Measurements from ENCODE around the gene DCDC2C. TPM values are rescaled to one million over a fixed set of nuclear protein-coding genes. Genes with fewer than 3 reads are reported as not detected.

DCDC2C gene, protein sequence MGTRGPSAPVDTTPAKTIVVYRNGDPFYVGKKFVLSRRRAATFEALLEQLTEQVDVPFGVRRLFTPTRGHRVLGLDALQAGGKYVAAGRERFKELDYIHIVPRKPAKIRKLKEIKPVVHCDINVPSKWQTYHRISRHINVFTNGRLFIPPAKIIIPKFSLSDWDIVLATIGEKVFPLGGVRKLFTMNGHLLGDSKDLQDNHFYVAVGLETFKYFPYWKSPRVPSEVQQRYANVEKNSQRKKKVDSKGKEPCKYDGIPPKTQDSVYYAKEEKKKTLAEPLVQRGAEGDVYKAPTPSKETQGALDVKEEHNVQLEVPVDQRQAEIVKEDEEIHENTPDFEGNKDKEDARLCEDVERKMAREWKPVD
- total RNA-seq (not detected in 2 replicates), polyA plus RNA-seq (not detected in 2 replicates), polyA minus RNA-seq (not detected in 2 replicates), Bru-seq, nascent RNA (not detected), BruChase-seq, experiment 1, labeled RNA remaining after a 6-hour chase (percentile 1 among the genes with signal in this experiment), BruChase-seq, experiment 2, labeled RNA remaining after a 2-hour chase (percentile 2 among the genes with signal in this experiment)
- not detected in 2 replicates for polyA plus RNA-seq (2011; cell fraction: cytosol; rRNA removed)
- not detected in 2 replicates for polyA plus RNA-seq (2011; cell fraction: nucleus; rRNA removed)
- not detected in 2 replicates for polyA plus RNA-seq (2012)
- not detected for polyA minus RNA-seq (2011; cell fraction: cytosol; rRNA and poly(A)+ RNA removed)
- polyA minus RNA-seq (2011; cell fraction: nucleus; rRNA and poly(A)+ RNA removed) = not detected in 2 replicates
- long read RNA-seq = 0 reads

DNA sequence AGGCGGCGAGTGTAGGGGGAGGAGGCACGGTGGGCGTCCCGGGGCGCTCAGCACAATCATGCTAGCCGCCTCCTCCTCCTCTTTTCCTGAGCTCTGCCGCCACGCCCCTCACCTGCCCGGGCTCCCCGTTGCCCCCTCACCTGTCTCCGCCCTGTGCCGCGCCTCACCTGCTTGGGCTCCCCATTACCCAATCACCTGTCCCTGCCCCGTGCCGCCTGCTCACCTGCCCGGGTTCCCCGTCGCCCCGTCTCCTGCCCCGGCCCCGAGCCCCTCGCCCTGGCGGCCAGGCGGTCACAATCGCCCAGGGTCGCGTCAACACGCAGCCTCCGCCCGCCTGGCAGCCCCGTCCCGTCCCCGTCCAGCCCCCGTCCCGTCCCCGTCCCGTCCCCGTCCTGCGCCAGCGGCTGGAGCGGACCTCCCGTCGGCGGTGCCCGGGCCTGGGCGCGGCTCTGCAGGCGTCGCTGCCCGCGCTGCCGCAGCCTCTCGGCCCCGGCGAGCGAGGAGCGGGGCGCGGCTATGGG, at the start of gene DCDC2C:
Gene DCDC2C (plus strand): TSS at position 340 of the 521 bp plus-strand sequence. CDS start 177 bp downstream, at position 517.
- dilution Hi-C loops (cut with MboI; ENCODE audit: extremely low pct_ligation_motif_present, low sequenced_read_pairs) (no loop called here), intact Hi-C loops (cut with micrococcal nuclease) (no loop called here)
- Histone ChIP-seq H3K9ac (replicated peaks; ENCODE audit: extremely low read depth, insufficient read depth, low read length) (no peak within 1 kb of the TSS), H3K27me3 (ENCODE audit: control insufficient read depth in 2 of 2, insufficient read depth in 2 of 2, low read length in 2 of 2) (peaks cover 4 to 5% of the 10 kb centered on the region in 2 experiments), H3K79me2 (ENCODE audit: control insufficient read depth, insufficient read depth, low read length) (no peaks in the 10 kb centered on the region), H3K9me3 (replicated peaks; ENCODE audit: control insufficient read depth, insufficient read depth, low read length) (no peaks in the 10 kb centered on the region), H3K27ac (ENCODE audit: insufficient read depth, low read depth, low read length) (no peak within 1 kb of the TSS), H4K20me1 (replicated peaks; ENCODE audit: control insufficient read depth, extremely low read depth, insufficient read depth, low read length) (no peaks in the 10 kb centered on the region), H3K4me1 (ENCODE audit: control insufficient read depth, extremely low read depth, insufficient read depth, low read length) (no peaks in the 10 kb centered on the region), H3K36me3 (ENCODE audit: control insufficient read depth in 2 of 2, extremely low read depth in 1 of 2, insufficient read depth in 2 of 2, low read length in 2 of 2) (no peaks in the 10 kb centered on the region), H3K9me1 (replicated peaks; ENCODE audit: control insufficient read depth, extremely low read depth, insufficient read depth, low read length) (no peaks in the 10 kb centered on the region), H3K4me3 (replicated peaks in 1 of 3; ENCODE audit: insufficient read depth in 1 of 3, low read depth in 1 of 3, low read length in 3 of 3) (no peak within 1 kb of the TSS), H3K4me2 (ENCODE audit: insufficient read depth, low read length) (no peak within 1 kb of the TSS), H2AFZ (ENCODE audit: low read depth, low read length) (no peak within 1 kb of the TSS)
- TF ChIP-seq MYC (IDR thresholded peaks at IDR 0.05; ENCODE audit: low read depth, low read length) (no peak), POLR2AphosphoS5 (IDR thresholded peaks at IDR 0.05; ENCODE audit: insufficient read depth, low read depth, low read length) (no peak), POLR2A (IDR thresholded peaks at IDR 0.05; ENCODE audit: low read depth, low read length) (no peak), EZH2 (IDR thresholded peaks at IDR 0.05; ENCODE audit: borderline replicate concordance, low read depth, low read length, severe bottlenecking) (no peak), FOS (IDR thresholded peaks at IDR 0.05; ENCODE audit: borderline replicate concordance, insufficient read depth, low read length) (no peak), GATA2 (IDR thresholded peaks at IDR 0.05; ENCODE audit: insufficient read depth, insufficient read length, low read depth, low read length) (no peak), JUN (IDR thresholded peaks at IDR 0.05; ENCODE audit: borderline replicate concordance, insufficient read depth, insufficient read length, low read depth) (no peak)
- TF ChIP-seq, protein P1, sequence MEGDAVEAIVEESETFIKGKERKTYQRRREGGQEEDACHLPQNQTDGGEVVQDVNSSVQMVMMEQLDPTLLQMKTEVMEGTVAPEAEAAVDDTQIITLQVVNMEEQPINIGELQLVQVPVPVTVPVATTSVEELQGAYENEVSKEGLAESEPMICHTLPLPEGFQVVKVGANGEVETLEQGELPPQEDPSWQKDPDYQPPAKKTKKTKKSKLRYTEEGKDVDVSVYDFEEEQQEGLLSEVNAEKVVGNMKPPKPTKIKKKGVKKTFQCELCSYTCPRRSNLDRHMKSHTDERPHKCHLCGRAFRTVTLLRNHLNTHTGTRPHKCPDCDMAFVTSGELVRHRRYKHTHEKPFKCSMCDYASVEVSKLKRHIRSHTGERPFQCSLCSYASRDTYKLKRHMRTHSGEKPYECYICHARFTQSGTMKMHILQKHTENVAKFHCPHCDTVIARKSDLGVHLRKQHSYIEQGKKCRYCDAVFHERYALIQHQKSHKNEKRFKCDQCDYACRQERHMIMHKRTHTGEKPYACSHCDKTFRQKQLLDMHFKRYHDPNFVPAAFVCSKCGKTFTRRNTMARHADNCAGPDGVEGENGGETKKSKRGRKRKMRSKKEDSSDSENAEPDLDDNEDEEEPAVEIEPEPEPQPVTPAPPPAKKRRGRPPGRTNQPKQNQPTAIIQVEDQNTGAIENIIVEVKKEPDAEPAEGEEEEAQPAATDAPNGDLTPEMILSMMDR (IDR thresholded peaks at IDR 0.05; ENCODE audit: extremely low read depth in 1 of 2, insufficient read depth in 1 of 2, low read depth in 1 of 2, low read length in 2 of 2) = no peak
- TF ChIP-seq, protein P2, sequence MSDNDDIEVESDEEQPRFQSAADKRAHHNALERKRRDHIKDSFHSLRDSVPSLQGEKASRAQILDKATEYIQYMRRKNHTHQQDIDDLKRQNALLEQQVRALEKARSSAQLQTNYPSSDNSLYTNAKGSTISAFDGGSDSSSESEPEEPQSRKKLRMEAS (IDR thresholded peaks at IDR 0.05; ENCODE audit: insufficient read depth, insufficient read length) = no peak
- FAIRE-seq (no peak), DNase-seq (ENCODE audit: low read depth, low spot score) (no peak)
- ChIA-PET POLR2A (no interaction called here), CTCF (no interaction called here)
- no TSS peak for BruUV-seq (replicated peaks)
